Measurements from ENCODE around the gene CYP2C18.
"Not testable (repeated sequence)": the region's sequence is repeated elsewhere in the genome, so short reads cannot be mapped to it uniquely, and the experiment has no call there.

CYP2C18 gene

DNA sequence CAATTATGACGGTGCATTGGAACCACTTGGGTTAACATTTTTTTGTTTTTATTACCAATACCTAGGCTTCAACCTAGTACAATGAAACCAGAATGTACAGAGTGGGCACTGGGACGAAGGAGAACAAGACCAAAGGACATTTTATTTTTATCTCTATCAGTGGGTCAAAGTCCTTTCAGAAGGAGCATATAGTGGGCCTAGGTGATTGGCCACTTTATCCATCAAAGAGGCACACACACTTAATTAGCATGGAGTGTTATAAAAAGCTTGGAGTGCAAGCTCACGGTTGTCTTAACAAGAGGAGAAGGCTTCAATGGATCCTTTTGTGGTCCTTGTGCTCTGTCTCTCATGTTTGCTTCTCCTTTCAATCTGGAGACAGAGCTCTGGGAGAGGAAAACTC is 78.9 kb downstream of the CYP2C18 start, which contains the start of gene CYP2C19:
Gene CYP2C19 (plus strand): TSS at position 289 of the 400 bp plus-strand sequence. CDS start 25 bp downstream, at position 314.
- no peaks in the 10 kb centered on the region for H3K4me1 ChIP-seq
- no peak within 1 kb of the TSS for H3K9ac ChIP-seq
- H3K79me2 ChIP-seq, result no peaks in the 10 kb centered on the region

DNA sequence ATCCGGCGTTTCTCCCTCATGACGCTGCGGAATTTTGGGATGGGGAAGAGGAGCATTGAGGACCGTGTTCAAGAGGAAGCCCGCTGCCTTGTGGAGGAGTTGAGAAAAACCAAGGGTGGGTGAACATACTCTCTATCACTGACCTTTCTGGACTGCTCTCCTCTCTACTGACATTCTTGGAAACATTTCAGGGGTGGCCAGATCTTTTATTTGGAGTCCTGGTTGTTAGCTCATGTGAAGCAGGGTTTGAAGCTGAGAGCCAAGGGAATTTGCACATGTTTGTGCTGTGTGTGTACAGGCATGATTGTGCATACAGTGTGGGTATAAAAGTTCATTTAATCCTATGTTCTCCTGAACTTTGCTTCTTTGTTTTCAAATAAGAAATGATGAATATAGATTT is 91.9 kb downstream of the CYP2C18 start:
- H3K4me2 ChIP-seq (ENCODE audit: low read length); H3K79me2 ChIP-seq; H3K27me3 ChIP-seq (ENCODE audit: control insufficient read depth, insufficient read depth, low read length); H3K36me3 ChIP-seq (ENCODE audit: control insufficient read depth, insufficient read depth, low read length); H2AFZ ChIP-seq; H3K9ac ChIP-seq; H3K9me3 ChIP-seq (ENCODE audit: control insufficient read depth, low read length); H3K4me1 ChIP-seq; H3K27ac ChIP-seq; H3K4me3 ChIP-seq (ENCODE audit: low read depth, low read length): not testable (repeated sequence)

More for the DNA sequence above, 78.9 kb downstream of the CYP2C18 start, which contains the start of gene CYP2C19:
- TF ChIP-seq, protein P1, sequence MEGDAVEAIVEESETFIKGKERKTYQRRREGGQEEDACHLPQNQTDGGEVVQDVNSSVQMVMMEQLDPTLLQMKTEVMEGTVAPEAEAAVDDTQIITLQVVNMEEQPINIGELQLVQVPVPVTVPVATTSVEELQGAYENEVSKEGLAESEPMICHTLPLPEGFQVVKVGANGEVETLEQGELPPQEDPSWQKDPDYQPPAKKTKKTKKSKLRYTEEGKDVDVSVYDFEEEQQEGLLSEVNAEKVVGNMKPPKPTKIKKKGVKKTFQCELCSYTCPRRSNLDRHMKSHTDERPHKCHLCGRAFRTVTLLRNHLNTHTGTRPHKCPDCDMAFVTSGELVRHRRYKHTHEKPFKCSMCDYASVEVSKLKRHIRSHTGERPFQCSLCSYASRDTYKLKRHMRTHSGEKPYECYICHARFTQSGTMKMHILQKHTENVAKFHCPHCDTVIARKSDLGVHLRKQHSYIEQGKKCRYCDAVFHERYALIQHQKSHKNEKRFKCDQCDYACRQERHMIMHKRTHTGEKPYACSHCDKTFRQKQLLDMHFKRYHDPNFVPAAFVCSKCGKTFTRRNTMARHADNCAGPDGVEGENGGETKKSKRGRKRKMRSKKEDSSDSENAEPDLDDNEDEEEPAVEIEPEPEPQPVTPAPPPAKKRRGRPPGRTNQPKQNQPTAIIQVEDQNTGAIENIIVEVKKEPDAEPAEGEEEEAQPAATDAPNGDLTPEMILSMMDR (IDR thresholded peaks at IDR 0.05), result no peak
- no peaks in the 10 kb centered on the region for H3K9me3 ChIP-seq (ENCODE audit: control insufficient read depth, low read length)
- H3K4me3 ChIP-seq (ENCODE audit: low read depth, low read length), result no peak within 1 kb of the TSS
- H2AFZ ChIP-seq, result no peak within 1 kb of the TSS
- H3K27ac ChIP-seq, result no peak within 1 kb of the TSS
- no peak within 1 kb of the TSS for H3K4me2 ChIP-seq (ENCODE audit: low read length)
- H3K36me3 ChIP-seq (ENCODE audit: control insufficient read depth, insufficient read depth, low read length), result no peaks in the 10 kb centered on the region
- no peaks in the 10 kb centered on the region for H3K27me3 ChIP-seq (ENCODE audit: control insufficient read depth, insufficient read depth, low read length)

DNA sequence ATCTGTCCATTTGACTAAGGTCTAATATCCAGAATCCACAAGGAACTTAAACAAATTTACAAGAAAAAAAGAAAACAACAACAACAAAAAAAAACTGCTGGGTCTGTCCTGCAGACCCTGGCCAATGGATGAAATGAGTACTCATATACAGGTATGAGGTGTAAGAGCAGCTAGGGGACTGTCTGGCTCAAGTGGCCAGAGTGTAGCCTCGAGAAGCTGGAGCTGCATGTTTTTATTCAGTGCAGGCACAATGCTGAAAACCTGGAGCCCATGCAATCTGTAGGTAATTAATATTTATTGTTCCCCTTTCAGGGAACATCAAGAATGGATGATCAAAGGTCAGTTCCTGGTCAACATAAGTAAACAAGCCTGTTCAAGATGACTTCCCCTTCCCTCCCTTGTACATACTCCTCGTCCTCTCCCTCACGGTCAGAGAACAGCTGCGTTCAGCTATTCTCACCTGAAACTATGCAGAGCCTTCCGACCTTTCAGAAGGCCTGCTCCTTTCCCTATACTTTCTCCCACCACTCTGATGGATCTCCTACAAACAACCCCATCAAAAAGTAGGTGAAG is 94.4 kb downstream of the CYP2C18 start:
- Histone ChIP-seq H2AFZ (no peak overlapping the region), H3K4me2 (ENCODE audit: low read length) (no peak overlapping the region), H3K27ac (no peak overlapping the region), H3K4me1 (no peaks in the 10 kb centered on the region), H3K27me3 (ENCODE audit: control insufficient read depth, insufficient read depth, low read length) (no peaks in the 10 kb centered on the region), H3K9me3 (ENCODE audit: control insufficient read depth, low read length) (no peaks in the 10 kb centered on the region), H3K9ac (no peak overlapping the region), H3K79me2 (no peaks in the 10 kb centered on the region), H3K36me3 (ENCODE audit: control insufficient read depth, insufficient read depth, low read length) (no peaks in the 10 kb centered on the region), H3K4me3 (ENCODE audit: low read depth, low read length) (no peak overlapping the region)
- TF ChIP-seq, protein P1 (IDR thresholded peaks at IDR 0.05), result no peak

DNA sequence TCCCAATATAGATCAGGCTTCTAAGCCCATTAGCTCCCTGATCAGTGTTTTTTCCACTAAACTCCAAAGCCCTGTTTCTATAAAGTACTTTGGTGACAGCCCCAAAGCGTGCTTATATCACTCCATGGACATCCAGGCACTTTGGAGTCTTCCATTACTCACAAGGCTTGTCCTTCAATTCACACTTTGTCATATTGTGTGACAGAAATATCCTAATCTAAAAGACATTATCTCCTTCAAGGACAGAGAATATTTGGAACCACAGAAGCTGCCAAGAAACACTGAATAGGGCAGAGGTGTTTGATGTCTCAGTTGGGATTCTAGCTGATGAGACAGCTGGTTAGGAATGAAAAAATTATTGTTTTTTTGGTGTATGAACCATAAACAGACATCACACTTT is 97.3 kb downstream of the CYP2C18 start:
- H3K27ac ChIP-seq, result no peak overlapping the region
- H3K9me3 ChIP-seq (ENCODE audit: control insufficient read depth, low read length), result no peaks in the 10 kb centered on the region
- no peaks in the 10 kb centered on the region for H3K79me2 ChIP-seq
- no peaks in the 10 kb centered on the region for H3K27me3 ChIP-seq (ENCODE audit: control insufficient read depth, insufficient read depth, low read length)
- H3K4me1 ChIP-seq, result no peaks in the 10 kb centered on the region
- no peaks in the 10 kb centered on the region for H3K36me3 ChIP-seq (ENCODE audit: control insufficient read depth, insufficient read depth, low read length)
- H2AFZ ChIP-seq, result no peak overlapping the region
- no peak overlapping the region for H3K4me3 ChIP-seq (ENCODE audit: low read depth, low read length)
- TF ChIP-seq, protein P1 (IDR thresholded peaks at IDR 0.05), result no peak
- H3K4me2 ChIP-seq (ENCODE audit: low read length), result no peak overlapping the region
- no peak overlapping the region for H3K9ac ChIP-seq

DNA sequence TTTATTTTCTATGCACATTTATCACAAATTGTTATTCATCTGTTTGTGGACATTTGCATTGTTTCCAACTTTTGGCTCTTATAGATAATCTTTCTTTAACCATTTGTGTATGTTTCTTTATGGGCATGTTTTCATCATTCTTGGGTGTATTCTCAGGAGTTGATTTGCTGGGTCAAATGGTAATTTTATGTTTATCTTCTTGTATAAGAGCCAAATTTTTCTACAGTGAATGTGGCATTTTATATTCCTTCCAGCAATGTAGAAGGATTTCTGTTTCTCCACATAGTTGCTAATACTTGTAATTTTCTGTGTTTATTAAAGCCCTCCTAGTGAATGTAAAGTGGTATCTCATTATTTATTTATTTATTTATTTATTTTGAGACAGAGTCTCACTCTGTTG is 100.7 kb downstream of the CYP2C18 start:
- Histone ChIP-seq H3K27me3 (ENCODE audit: control insufficient read depth, insufficient read depth, low read length) (no peaks in the 10 kb centered on the region), H3K27ac (no peak overlapping the region), H3K4me3 (ENCODE audit: low read depth, low read length) (no peak overlapping the region), H3K9ac (no peak overlapping the region), H3K36me3 (ENCODE audit: control insufficient read depth, insufficient read depth, low read length) (no peaks in the 10 kb centered on the region), H2AFZ (no peak overlapping the region), H3K9me3 (ENCODE audit: control insufficient read depth, low read length) (no peaks in the 10 kb centered on the region), H3K4me2 (ENCODE audit: low read length) (no peak overlapping the region), H3K4me1 (no peaks in the 10 kb centered on the region), H3K79me2 (no peaks in the 10 kb centered on the region)
- TF ChIP-seq, protein P1 (IDR thresholded peaks at IDR 0.05), result no peak

Measured in parathyroid adenoma (tissue), 2 donors.